Stimulated activated CD4-positive, alpha-beta T cell treated with anti-CD3 and anti-CD28 coated beads, Interleukin-2, amount 100 ng/mL, for 4 hours (primary cell): Measurements from ENCODE around the gene SYCP2.

Experiments
- DNase-seq: peaks from one replicate; pipeline ENCODE4 v3.0.0-alpha.2; 2020; ENCODE audit warnings: low read depth

Gene SYCP2

GRCh38 chr20:59945175-59945574 is 11.7 kb upstream of the SYCP2 start:
- DNase-seq = no peak

GRCh38 chr20:59944726-59945125 is 11.3 kb upstream of the SYCP2 start:
- DNase-seq = no peak

- no peak for DNase-seq
Observed at GRCh38 chr20:59942245-59942644, 8.8 kb upstream of the SYCP2 start.

GRCh38 chr20:59940956-59941294 is 7.5 kb upstream of the SYCP2 start:
- DNase-seq = no peak

GRCh38 chr20:59940129-59940955 is 6.9 kb upstream of the SYCP2 start, which contains the start of the genes FAM217B and PPP1R3D:
FAM217B (plus strand) TSS chr20:59940389; CDS start chr20:59943944, 3,555 bp downstream.
PPP1R3D (minus strand) TSS chr20:59940305; CDS start chr20:59939931, 374 bp downstream.
- DNase-seq = peak; percentile 84

- DNase-seq = no peak
Observed at GRCh38 chr20:59939879-59940128, 6.4 kb upstream of the SYCP2 start.

- no peak for DNase-seq
Observed at GRCh38 chr20:59939052-59939878, 5.8 kb upstream of the SYCP2 start.

GRCh38 chr20:59938696-59939051 is 5.2 kb upstream of the SYCP2 start:
- no peak for DNase-seq

GRCh38 chr20:59938221-59938620 is 4.8 kb upstream of the SYCP2 start:
- no peak for DNase-seq

- DNase-seq = no peak
Observed at GRCh38 chr20:59937150-59937549, 3.7 kb upstream of the SYCP2 start.

GRCh38 chr20:59936409-59936808 is 3.0 kb upstream of the SYCP2 start:
- no peak for DNase-seq

- DNase-seq = no peak
Observed at GRCh38 chr20:59935457-59936185, 2.2 kb upstream of the SYCP2 start.

- peak; percentile 68 for DNase-seq
Observed at GRCh38 chr20:59933849-59934585, 580 bp upstream of the SYCP2 start.

GRCh38 chr20:59932616-59933295 is 681 bp downstream of the SYCP2 start:
- DNase-seq = no peak

- DNase-seq = no peak
Observed at GRCh38 chr20:59931511-59932312, 1.7 kb downstream of the SYCP2 start.

GRCh38 chr20:59925899-59926298 is 7.5 kb downstream of the SYCP2 start:
- DNase-seq = no peak

GRCh38 chr20:59925359-59925758 is 8.1 kb downstream of the SYCP2 start:
- DNase-seq = no peak

GRCh38 chr20:59923514-59923913 is 9.9 kb downstream of the SYCP2 start:
- no peak for DNase-seq

GRCh38 chr20:59920944-59921343 is 12.5 kb downstream of the SYCP2 start:
- no peak for DNase-seq

GRCh38 chr20:59912609-59913008 is 20.8 kb downstream of the SYCP2 start:
- no peak for DNase-seq

- DNase-seq = no peak
Observed at GRCh38 chr20:59911041-59911440, 22.4 kb downstream of the SYCP2 start.
